NB4 (cell line): Measurements from ENCODE around the gene BRMS1L.

Experiments used
- POLR2A ChIP-seq: IDR thresholded peaks from 2 replicates; pipeline ENCODE4 v1.6.1; 2011; ENCODE audit warnings: mild to moderate bottlenecking; ENCODE audit not compliant: insufficient read length; ENCODE audit errors: extremely low read depth
- TF ChIP-seq, protein P1 (sequence below): IDR thresholded peaks from one replicate; pipeline ENCODE4 v1.5.1; 2012; ENCODE audit warnings: low read depth, low read length
- TF ChIP-seq, protein P2 (sequence below): IDR thresholded peaks from 2 replicates; pipeline ENCODE4 v1.6.1; 2011; ENCODE audit warnings: low read depth, low read length

GRCh38 chr14:35822501-35822900 lies 3.6 kb upstream of the BRMS1L start:
- TF ChIP-seq, protein P1, sequence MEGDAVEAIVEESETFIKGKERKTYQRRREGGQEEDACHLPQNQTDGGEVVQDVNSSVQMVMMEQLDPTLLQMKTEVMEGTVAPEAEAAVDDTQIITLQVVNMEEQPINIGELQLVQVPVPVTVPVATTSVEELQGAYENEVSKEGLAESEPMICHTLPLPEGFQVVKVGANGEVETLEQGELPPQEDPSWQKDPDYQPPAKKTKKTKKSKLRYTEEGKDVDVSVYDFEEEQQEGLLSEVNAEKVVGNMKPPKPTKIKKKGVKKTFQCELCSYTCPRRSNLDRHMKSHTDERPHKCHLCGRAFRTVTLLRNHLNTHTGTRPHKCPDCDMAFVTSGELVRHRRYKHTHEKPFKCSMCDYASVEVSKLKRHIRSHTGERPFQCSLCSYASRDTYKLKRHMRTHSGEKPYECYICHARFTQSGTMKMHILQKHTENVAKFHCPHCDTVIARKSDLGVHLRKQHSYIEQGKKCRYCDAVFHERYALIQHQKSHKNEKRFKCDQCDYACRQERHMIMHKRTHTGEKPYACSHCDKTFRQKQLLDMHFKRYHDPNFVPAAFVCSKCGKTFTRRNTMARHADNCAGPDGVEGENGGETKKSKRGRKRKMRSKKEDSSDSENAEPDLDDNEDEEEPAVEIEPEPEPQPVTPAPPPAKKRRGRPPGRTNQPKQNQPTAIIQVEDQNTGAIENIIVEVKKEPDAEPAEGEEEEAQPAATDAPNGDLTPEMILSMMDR, result no peak
- no peak for TF ChIP-seq POLR2A
- TF ChIP-seq, protein P2, sequence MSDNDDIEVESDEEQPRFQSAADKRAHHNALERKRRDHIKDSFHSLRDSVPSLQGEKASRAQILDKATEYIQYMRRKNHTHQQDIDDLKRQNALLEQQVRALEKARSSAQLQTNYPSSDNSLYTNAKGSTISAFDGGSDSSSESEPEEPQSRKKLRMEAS, result no peak
